HEK293 (cell line): ENCODE data around the gene FGR.

ENCODE experiments used
- GLI2 ChIP-seq: fragments of 450-650 bp; formaldehyde crosslinking; IDR thresholded peaks from 2 replicates; pipeline ENCODE4; 2017; ENCODE audit warnings: missing biosample characterization, missing genetic modification characterization, low read depth, borderline replicate concordance
- HOXA7 ChIP-seq: sonication (generic); formaldehyde crosslinking; IDR thresholded peaks from 2 replicates; pipeline ENCODE4 v1.8.1; 2022; ENCODE audit warnings: missing genetic modification reagents, borderline replicate concordance
- KLF1 ChIP-seq: fragments of 450-650 bp; formaldehyde crosslinking; IDR thresholded peaks from 2 replicates; pipeline ENCODE4 v1.5.1; 2016; ENCODE audit warnings: missing biosample characterization, missing genetic modification characterization
- MZF1 ChIP-seq: fragments of 450-650 bp; formaldehyde crosslinking; IDR thresholded peaks from 2 replicates; pipeline ENCODE4 v1.5.1; 2017; ENCODE audit warnings: missing biosample characterization, missing genetic modification characterization, borderline replicate concordance
- TCF7L2 ChIP-seq: IDR thresholded peaks from 2 replicates; pipeline ENCODE4 v1.6.1; 2011; ENCODE audit warnings: low read depth, mild to moderate bottlenecking, inconsistent platforms, low read length, moderate library complexity, borderline replicate concordance
- YY1 ChIP-seq: fragments of 450-650 bp; formaldehyde crosslinking; IDR thresholded peaks from 2 replicates; pipeline ENCODE4 v1.5.1; 2018; ENCODE audit warnings: missing biosample characterization, missing genetic modification characterization
- YY2 ChIP-seq: fragments of 450-650 bp; formaldehyde crosslinking; IDR thresholded peaks from 2 replicates; pipeline ENCODE4 v1.5.1; 2016; ENCODE audit warnings: missing biosample characterization, missing genetic modification characterization
- ZBTB48 ChIP-seq: fragments of 450-650 bp; formaldehyde crosslinking; IDR thresholded peaks from 2 replicates; pipeline ENCODE4 v1.5.1; 2016; ENCODE audit warnings: missing biosample characterization, missing genetic modification characterization
- ZNF132 ChIP-seq: fragments of 450-650 bp; formaldehyde crosslinking; IDR thresholded peaks from 2 replicates; pipeline ENCODE4 v1.5.1; 2017; ENCODE audit warnings: missing biosample characterization, missing genetic modification characterization, borderline replicate concordance
- ZNF138 ChIP-seq: fragments of 450-650 bp; formaldehyde crosslinking; IDR thresholded peaks from 2 replicates; pipeline ENCODE4 v1.5.1; 2016; ENCODE audit warnings: missing biosample characterization, missing genetic modification characterization, borderline replicate concordance
- ZNF157 ChIP-seq: fragments of 450-650 bp; formaldehyde crosslinking; IDR thresholded peaks from 2 replicates; pipeline ENCODE4 v1.5.1; 2016; ENCODE audit warnings: missing biosample characterization, missing genetic modification characterization
- ZNF266 ChIP-seq: fragments of 450-650 bp; formaldehyde crosslinking; IDR thresholded peaks from 2 replicates; pipeline ENCODE4 v1.5.1; 2016; ENCODE audit warnings: missing biosample characterization, missing genetic modification characterization, low read depth
- ZNF341 ChIP-seq: fragments of 450-650 bp; formaldehyde crosslinking; IDR thresholded peaks from 2 replicates; pipeline ENCODE4; 2016; ENCODE audit warnings: low read depth, missing biosample characterization, missing genetic modification characterization
- ZNF473 ChIP-seq: fragments of 450-650 bp; formaldehyde crosslinking; IDR thresholded peaks from 2 replicates; pipeline ENCODE4 v1.5.1; 2017; ENCODE audit warnings: missing biosample characterization, missing genetic modification characterization
- ZNF510 ChIP-seq: fragments of 450-650 bp; formaldehyde crosslinking; IDR thresholded peaks from 2 replicates; pipeline ENCODE4 v1.5.1; 2018; ENCODE audit warnings: mild to moderate bottlenecking, missing genetic modification characterization, missing biosample characterization; ENCODE audit not compliant: insufficient replicate concordance
- ZNF555 ChIP-seq: fragments of 450-650 bp; formaldehyde crosslinking; conservative IDR thresholded peaks from 2 replicates; pipeline ENCODE4 v1.5.1; 2017; ENCODE audit warnings: missing biosample characterization, mild to moderate bottlenecking, missing genetic modification characterization, inconsistent platforms
- ZNF670 ChIP-seq: fragments of 450-650 bp; formaldehyde crosslinking; IDR thresholded peaks from 2 replicates; pipeline ENCODE4 v1.5.1; 2016; ENCODE audit warnings: missing biosample characterization, missing genetic modification characterization, low read depth
- ZNF747 ChIP-seq: fragments of 450-650 bp; formaldehyde crosslinking; IDR thresholded peaks from 2 replicates; pipeline ENCODE4 v1.5.1; 2016; ENCODE audit warnings: missing biosample characterization, missing genetic modification characterization
- ZNF76 ChIP-seq: fragments of 450-650 bp; formaldehyde crosslinking; IDR thresholded peaks from 2 replicates; pipeline ENCODE4; 2016; ENCODE audit warnings: low read depth, missing biosample characterization, missing genetic modification characterization, borderline replicate concordance
- ZNF830 ChIP-seq: fragments of 450-650 bp; IDR thresholded peaks from 2 replicates; pipeline ENCODE4 v1.5.0; 2018; ENCODE audit warnings: missing biosample characterization, missing genetic modification characterization, low read depth, mild to moderate bottlenecking, moderate library complexity
- ZNF843 ChIP-seq: fragments of 450-650 bp; formaldehyde crosslinking; IDR thresholded peaks from 2 replicates; pipeline ENCODE4 v1.5.1; 2016; ENCODE audit warnings: missing biosample characterization, missing genetic modification characterization
- ZXDB ChIP-seq: fragments of 450-650 bp; formaldehyde crosslinking; IDR thresholded peaks from 2 replicates; pipeline ENCODE4 v1.5.1; 2016; ENCODE audit warnings: missing biosample characterization, missing genetic modification characterization
- TF ChIP-seq, protein P1 (sequence below): fragments of 450-650 bp; formaldehyde crosslinking; IDR thresholded peaks from 2 replicates; pipeline ENCODE4 v1.5.1; 2016; ENCODE audit warnings: missing biosample characterization, missing genetic modification characterization
- TF ChIP-seq, protein P2 (sequence below): fragments of 450-650 bp; formaldehyde crosslinking; IDR thresholded peaks from 2 replicates; pipeline ENCODE4 v1.5.1; 2017; ENCODE audit warnings: missing biosample characterization, missing genetic modification characterization
- TF ChIP-seq, protein P3 (sequence below): fragments of 450-650 bp; formaldehyde crosslinking; IDR thresholded peaks from 2 replicates; pipeline ENCODE4 v1.5.1; 2017; ENCODE audit warnings: missing biosample characterization, missing genetic modification characterization
- TF ChIP-seq, protein P4 (sequence below): fragments of 450-650 bp; IDR thresholded peaks from 2 replicates; pipeline ENCODE4 v1.5.1; 2018; ENCODE audit warnings: missing biosample characterization, missing genetic modification characterization
- TF ChIP-seq, protein P5 (sequence below): fragments of 450-650 bp; formaldehyde crosslinking; IDR thresholded peaks from 2 replicates; pipeline ENCODE4 v1.5.1; 2016; ENCODE audit warnings: missing biosample characterization, missing genetic modification characterization
- TF ChIP-seq, protein P6 (sequence below): sonication (generic); formaldehyde crosslinking; IDR thresholded peaks from 2 replicates; pipeline ENCODE4 v1.8.1; 2022; ENCODE audit warnings: mild to moderate bottlenecking, moderate library complexity, missing genetic modification reagents
- TF ChIP-seq, protein P7 (sequence below): IDR thresholded peaks from 2 replicates; pipeline ENCODE4 v1.6.1; 2011; ENCODE audit warnings: mild to moderate bottlenecking, low read depth, low read length, borderline replicate concordance

The FGR gene

DNA sequence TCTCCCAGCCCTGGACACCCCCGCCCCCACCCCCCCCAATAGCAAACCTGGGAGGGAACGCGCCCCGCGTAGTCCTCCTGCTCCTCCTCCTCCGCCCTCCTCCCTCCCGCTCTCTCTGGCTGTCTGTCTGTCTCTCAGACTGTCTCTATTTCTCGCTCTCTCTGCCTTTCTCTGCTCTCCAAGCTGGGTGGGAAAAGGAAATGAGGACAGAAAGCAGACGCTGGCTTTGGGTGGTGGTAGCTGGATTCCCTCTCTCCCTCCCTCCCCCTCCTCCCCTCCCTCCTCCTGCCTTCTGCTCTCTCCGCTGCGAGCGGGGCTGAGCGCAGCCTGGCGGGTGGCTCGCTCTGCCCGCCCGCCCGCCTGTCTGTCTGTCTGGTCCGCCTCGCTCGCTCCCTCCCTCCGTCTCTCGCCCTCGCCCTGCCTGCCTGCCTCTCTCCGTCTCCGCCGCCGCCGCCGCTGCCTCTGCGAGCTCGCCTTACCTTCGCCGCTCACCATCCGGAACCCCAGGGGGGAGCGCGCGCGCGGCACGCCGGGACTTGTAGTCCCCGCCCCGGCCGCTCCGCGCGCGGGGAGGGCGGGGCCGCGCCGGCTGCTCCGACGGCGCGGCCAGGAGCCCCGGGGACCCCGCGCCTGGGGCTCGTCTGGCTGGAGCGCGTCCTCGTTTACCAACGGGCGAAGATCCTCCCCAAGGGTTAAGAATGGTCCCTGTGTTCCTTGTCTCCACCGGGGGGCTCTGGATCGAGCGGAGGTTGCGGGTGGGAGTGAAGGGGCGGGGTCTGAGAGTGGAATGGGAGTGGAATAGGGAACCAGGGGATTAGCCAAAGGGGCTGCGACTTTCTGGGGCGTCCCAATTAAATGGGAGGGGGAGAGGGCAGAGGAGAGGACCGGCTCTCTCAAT lies 31.1 kb downstream of the FGR start, which contains the start of gene AHDC1 (continued):
- TF ChIP-seq ZNF747, result no peak
- TF ChIP-seq, protein P1, sequence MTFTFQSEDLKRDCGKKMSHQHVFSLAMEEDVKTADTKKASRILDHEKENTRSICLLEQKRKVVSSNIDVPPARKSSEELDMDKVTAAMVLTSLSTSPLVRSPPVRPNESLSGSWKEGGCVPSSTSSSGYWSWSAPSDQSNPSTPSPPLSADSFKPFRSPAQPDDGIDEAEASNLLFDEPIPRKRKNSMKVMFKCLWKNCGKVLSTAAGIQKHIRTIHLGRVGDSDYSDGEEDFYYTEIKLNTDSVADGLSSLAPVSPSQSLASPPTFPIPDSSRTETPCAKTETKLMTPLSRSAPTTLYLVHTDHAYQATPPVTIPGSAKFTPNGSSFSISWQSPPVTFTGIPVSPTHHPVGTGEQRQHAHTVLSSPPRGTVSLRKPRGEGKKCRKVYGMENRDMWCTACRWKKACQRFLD (tag by site-specific recombination), result no peak
- TF ChIP-seq KLF1 (tag by site-specific recombination), result peak; percentile 69; the same call in 1 of the 2 replicates
- TF ChIP-seq ZNF843 (tag by site-specific recombination), result peak; percentile 30; the same call in 1 of the 2 replicates
- no peak for TF ChIP-seq ZNF266 (tag by site-specific recombination)
- TF ChIP-seq, protein P2, sequence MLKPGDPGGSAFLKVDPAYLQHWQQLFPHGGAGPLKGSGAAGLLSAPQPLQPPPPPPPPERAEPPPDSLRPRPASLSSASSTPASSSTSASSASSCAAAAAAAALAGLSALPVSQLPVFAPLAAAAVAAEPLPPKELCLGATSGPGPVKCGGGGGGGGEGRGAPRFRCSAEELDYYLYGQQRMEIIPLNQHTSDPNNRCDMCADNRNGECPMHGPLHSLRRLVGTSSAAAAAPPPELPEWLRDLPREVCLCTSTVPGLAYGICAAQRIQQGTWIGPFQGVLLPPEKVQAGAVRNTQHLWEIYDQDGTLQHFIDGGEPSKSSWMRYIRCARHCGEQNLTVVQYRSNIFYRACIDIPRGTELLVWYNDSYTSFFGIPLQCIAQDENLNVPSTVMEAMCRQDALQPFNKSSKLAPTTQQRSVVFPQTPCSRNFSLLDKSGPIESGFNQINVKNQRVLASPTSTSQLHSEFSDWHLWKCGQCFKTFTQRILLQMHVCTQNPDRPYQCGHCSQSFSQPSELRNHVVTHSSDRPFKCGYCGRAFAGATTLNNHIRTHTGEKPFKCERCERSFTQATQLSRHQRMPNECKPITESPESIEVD (tag by site-specific recombination), result no peak
- TF ChIP-seq ZNF473 (tag by site-specific recombination), result no peak
- TF ChIP-seq ZXDB (tag by site-specific recombination), result peak; percentile 36; the same call in 1 of the 2 replicates
- TF ChIP-seq ZNF555 (tag by site-specific recombination), result no peak
- no peak for TF ChIP-seq ZNF830 (tag by site-specific recombination)
- peak; percentile 92 for TF ChIP-seq ZNF341 (tag by site-specific recombination)
- TF ChIP-seq ZNF76 (tag by site-specific recombination), result peak; percentile 91
- TF ChIP-seq GLI2 (tag by site-specific recombination), result no peak
- TF ChIP-seq HOXA7 (CRISPR knock-in tag), result no peak
- TF ChIP-seq ZNF670 (tag by site-specific recombination), result no peak
- TF ChIP-seq ZNF510, result no peak
- no peak for TF ChIP-seq ZBTB48 (tag by site-specific recombination)
- no peak for TF ChIP-seq ZNF132
- TF ChIP-seq TCF7L2, result no peak
- TF ChIP-seq ZNF157 (tag by site-specific recombination), result no peak
- TF ChIP-seq, protein P3, sequence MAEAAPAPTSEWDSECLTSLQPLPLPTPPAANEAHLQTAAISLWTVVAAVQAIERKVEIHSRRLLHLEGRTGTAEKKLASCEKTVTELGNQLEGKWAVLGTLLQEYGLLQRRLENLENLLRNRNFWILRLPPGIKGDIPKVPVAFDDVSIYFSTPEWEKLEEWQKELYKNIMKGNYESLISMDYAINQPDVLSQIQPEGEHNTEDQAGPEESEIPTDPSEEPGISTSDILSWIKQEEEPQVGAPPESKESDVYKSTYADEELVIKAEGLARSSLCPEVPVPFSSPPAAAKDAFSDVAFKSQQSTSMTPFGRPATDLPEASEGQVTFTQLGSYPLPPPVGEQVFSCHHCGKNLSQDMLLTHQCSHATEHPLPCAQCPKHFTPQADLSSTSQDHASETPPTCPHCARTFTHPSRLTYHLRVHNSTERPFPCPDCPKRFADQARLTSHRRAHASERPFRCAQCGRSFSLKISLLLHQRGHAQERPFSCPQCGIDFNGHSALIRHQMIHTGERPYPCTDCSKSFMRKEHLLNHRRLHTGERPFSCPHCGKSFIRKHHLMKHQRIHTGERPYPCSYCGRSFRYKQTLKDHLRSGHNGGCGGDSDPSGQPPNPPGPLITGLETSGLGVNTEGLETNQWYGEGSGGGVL (tag by site-specific recombination), result peak; percentile 95
- no peak for TF ChIP-seq YY1 (tag by site-specific recombination)
- TF ChIP-seq, protein P4, sequence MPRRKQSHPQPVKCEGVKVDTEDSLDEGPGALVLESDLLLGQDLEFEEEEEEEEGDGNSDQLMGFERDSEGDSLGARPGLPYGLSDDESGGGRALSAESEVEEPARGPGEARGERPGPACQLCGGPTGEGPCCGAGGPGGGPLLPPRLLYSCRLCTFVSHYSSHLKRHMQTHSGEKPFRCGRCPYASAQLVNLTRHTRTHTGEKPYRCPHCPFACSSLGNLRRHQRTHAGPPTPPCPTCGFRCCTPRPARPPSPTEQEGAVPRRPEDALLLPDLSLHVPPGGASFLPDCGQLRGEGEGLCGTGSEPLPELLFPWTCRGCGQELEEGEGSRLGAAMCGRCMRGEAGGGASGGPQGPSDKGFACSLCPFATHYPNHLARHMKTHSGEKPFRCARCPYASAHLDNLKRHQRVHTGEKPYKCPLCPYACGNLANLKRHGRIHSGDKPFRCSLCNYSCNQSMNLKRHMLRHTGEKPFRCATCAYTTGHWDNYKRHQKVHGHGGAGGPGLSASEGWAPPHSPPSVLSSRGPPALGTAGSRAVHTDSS (tag by site-specific recombination), result no peak
- no peak for TF ChIP-seq MZF1 (tag by site-specific recombination)
- no peak for TF ChIP-seq ZNF138 (tag by site-specific recombination)
- TF ChIP-seq, protein P5, sequence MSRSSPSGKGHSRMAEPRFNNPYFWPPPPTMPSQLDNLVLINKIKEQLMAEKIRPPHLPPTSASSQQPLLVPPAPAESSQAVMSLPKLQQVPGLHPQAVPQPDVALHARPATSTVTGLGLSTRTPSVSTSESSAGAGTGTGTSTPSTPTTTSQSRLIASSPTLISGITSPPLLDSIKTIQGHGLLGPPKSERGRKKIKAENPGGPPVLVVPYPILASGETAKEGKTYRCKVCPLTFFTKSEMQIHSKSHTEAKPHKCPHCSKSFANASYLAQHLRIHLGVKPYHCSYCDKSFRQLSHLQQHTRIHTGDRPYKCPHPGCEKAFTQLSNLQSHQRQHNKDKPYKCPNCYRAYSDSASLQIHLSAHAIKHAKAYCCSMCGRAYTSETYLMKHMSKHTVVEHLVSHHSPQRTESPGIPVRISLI, result no peak
- TF ChIP-seq, protein P6, sequence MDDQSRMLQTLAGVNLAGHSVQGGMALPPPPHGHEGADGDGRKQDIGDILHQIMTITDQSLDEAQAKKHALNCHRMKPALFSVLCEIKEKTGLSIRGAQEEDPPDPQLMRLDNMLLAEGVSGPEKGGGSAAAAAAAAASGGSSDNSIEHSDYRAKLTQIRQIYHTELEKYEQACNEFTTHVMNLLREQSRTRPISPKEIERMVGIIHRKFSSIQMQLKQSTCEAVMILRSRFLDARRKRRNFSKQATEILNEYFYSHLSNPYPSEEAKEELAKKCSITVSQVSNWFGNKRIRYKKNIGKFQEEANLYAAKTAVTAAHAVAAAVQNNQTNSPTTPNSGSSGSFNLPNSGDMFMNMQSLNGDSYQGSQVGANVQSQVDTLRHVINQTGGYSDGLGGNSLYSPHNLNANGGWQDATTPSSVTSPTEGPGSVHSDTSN (CRISPR knock-in tag), result no peak
- TF ChIP-seq YY2, result peak; percentile 56; the same call in 1 of the 2 replicates
- TF ChIP-seq, protein P7, sequence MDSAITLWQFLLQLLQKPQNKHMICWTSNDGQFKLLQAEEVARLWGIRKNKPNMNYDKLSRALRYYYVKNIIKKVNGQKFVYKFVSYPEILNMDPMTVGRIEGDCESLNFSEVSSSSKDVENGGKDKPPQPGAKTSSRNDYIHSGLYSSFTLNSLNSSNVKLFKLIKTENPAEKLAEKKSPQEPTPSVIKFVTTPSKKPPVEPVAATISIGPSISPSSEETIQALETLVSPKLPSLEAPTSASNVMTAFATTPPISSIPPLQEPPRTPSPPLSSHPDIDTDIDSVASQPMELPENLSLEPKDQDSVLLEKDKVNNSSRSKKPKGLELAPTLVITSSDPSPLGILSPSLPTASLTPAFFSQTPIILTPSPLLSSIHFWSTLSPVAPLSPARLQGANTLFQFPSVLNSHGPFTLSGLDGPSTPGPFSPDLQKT, result no peak
